HG03045 (cell line): Measurements from ENCODE around the gene TBX1.
"Not testable (repeated sequence)": the region's sequence is repeated elsewhere in the genome, so short reads cannot be mapped to it uniquely, and the experiment has no call there.

Experiments used
- ATAC-seq: cut with Tn5 transposase; IDR thresholded peaks from one replicate; pipeline ENCODE4 v1.9.1; 2021; ENCODE audit warnings: mild to moderate bottlenecking, moderate library complexity; ENCODE audit not compliant: unreplicated experiment

The TBX1 gene

GRCh38 chr22:19779685-19780268 lies 19.2 kb downstream of the TBX1 start:
- no peak for ATAC-seq

GRCh38 chr22:19782533-19782932 lies 22.0 kb downstream of the TBX1 start:
- no peak for ATAC-seq

- no peak for ATAC-seq
Observed at GRCh38 chr22:19783586-19784383, 23.2 kb downstream of the TBX1 start.

- no peak for ATAC-seq
Observed at GRCh38 chr22:19784384-19785175, 24.0 kb downstream of the TBX1 start.

- ATAC-seq = no peak
Observed at GRCh38 chr22:19785461-19786263, 25.1 kb downstream of the TBX1 start.

- no peak for ATAC-seq
Observed at GRCh38 chr22:19786264-19786585, 25.6 kb downstream of the TBX1 start.

- ATAC-seq = no peak
Observed at GRCh38 chr22:19786959-19787848, 26.6 kb downstream of the TBX1 start.

GRCh38 chr22:19787849-19788141 lies 27.2 kb downstream of the TBX1 start:
- ATAC-seq = no peak

- ATAC-seq = no peak
Observed at GRCh38 chr22:19788661-19789225, 28.2 kb downstream of the TBX1 start.

GRCh38 chr22:19789406-19789805 lies 28.8 kb downstream of the TBX1 start:
- ATAC-seq = no peak

- ATAC-seq = no peak
Observed at GRCh38 chr22:19789828-19790227, 29.2 kb downstream of the TBX1 start.

GRCh38 chr22:19791243-19791642 lies 30.7 kb downstream of the TBX1 start:
- no peak for ATAC-seq

GRCh38 chr22:19791894-19792293 lies 31.3 kb downstream of the TBX1 start:
- no peak for ATAC-seq

GRCh38 chr22:19792383-19792896 lies 31.9 kb downstream of the TBX1 start:
- not testable (repeated sequence) for ATAC-seq

GRCh38 chr22:19793161-19793560 lies 32.6 kb downstream of the TBX1 start:
- ATAC-seq = no peak

- ATAC-seq = no peak
Observed at GRCh38 chr22:19793661-19794310, 33.2 kb downstream of the TBX1 start.

GRCh38 chr22:19795617-19796008 lies 35.0 kb downstream of the TBX1 start:
- no peak for ATAC-seq

GRCh38 chr22:19796160-19796559 lies 35.6 kb downstream of the TBX1 start:
- no peak for ATAC-seq
